Stimulated activated CD8-positive, alpha-beta memory T cell treated with anti-CD3 and anti-CD28 coated beads, Interleukin-7, amount 100 ng/mL, for 48 hours (primary cell): ENCODE data around the gene YPEL3.

Source experiments
- DNase-seq, 2 donors: peaks; one replicate each; pipeline ENCODE4 v3.0.0-alpha.2; 2020; ENCODE audit warnings: low read depth in 1 of 2; ENCODE audit errors: extremely low read depth in 1 of 2

The YPEL3 gene

GRCh38 chr16:30091474-30092372 is 4.3 kb downstream of the YPEL3 start, which contains the start of gene TBX6:
TBX6 (minus strand) TSS chr16:30091924; CDS start chr16:30091193, 731 bp downstream.
- peak; percentile 89 to 92 for DNase-seq

GRCh38 chr16:30090610-30091331 is 5.2 kb downstream of the YPEL3 start:
- no peak for DNase-seq

- DNase-seq = no peak
These were observed 7.0 kb downstream of the YPEL3 start for GRCh38 chr16:30088832-30089624.

- no peak for DNase-seq
These were observed 7.7 kb downstream of the YPEL3 start for GRCh38 chr16:30088237-30088831.

- DNase-seq = no peak
These were observed 8.7 kb downstream of the YPEL3 start for GRCh38 chr16:30087181-30087898.

GRCh38 chr16:30086291-30087140 is 9.5 kb downstream of the YPEL3 start:
- DNase-seq = no peak

- no peak for DNase-seq
These were observed 10.2 kb downstream of the YPEL3 start for GRCh38 chr16:30085820-30086219.

- DNase-seq = no peak
These were observed 10.8 kb downstream of the YPEL3 start for GRCh38 chr16:30085247-30085646.

GRCh38 chr16:30084816-30085159 is 11.2 kb downstream of the YPEL3 start:
- no peak for DNase-seq

GRCh38 chr16:30084096-30084815 is 11.8 kb downstream of the YPEL3 start:
- no peak for DNase-seq

- DNase-seq = no peak
These were observed 12.6 kb downstream of the YPEL3 start for GRCh38 chr16:30083216-30084055.

- no peak for DNase-seq
These were observed 13.4 kb downstream of the YPEL3 start for GRCh38 chr16:30082545-30083090.

- no peak for DNase-seq
These were observed 16.5 kb downstream of the YPEL3 start for GRCh38 chr16:30079480-30079879.

- DNase-seq = no peak
These were observed 17.3 kb downstream of the YPEL3 start for GRCh38 chr16:30078744-30079143.

GRCh38 chr16:30077656-30078055 is 18.4 kb downstream of the YPEL3 start:
- DNase-seq = no peak

GRCh38 chr16:30076276-30076791 is 19.7 kb downstream of the YPEL3 start:
- DNase-seq = no peak
